ENCODE results near the gene HOXA9. TPM values are rescaled to one million over a fixed set of nuclear protein-coding genes. Genes with fewer than 3 reads are reported as not detected.

HOXA9 gene
- total RNA-seq, 2 donors from 2014 or later = 2.4 TPM; not detected in 1

DNA sequence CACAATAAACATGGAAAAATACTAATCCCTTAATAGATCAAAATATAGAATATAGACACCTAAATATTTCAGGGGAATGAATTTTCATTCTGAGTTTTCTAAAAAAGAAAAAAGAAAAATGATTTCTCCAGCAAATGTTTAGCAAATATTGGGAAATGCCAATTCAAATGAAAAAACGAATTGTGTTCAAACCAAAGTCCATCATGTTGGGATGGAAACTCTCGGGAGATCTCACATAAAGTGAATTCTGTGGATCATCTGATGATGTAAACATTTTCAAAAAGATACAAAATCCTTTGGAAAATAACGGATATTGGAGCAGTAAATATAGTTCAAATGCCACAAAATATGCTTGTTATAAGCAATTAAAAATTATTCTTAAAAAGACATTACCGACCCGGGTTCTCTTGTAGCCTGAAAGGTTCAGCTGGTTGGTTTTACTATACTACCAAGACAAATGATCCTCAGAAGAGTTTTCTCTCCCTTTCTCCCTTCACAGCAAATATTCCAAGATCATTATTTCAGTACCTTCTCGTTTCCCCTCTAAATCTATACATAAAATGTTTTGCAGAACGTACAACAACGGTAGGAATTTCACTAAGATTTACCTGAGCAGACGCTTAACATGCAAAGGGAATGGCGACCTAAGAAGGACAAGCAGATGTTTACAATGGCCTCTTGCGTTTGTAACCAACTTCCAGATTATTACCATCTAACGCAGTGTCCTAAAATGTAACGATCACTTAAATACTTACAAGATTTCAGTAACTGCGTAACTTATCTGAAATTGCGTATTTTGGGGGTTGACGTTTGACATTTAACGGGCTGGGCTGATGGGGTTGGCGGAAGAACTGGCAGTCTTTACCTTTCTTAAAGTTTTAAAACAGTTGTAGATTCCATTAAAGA is 32.1 kb upstream of the HOXA9 start:
- DNase-seq (ENCODE audit: low spot score) = no peak
- Mint-ChIP-seq H3K27me3 (peaks cover 62 to 67% of the 10 kb centered on the region in 2 donors), H3K4me1 (ENCODE audit: low read depth in 2 of 2) (peaks cover 20 to 28% of the 10 kb centered on the region in 2 donors), H3K36me3 (no peaks in the 10 kb centered on the region), H3K27ac (no peak overlapping the region), H3K9me3 (no peaks in the 10 kb centered on the region), H3K4me3 (no peak overlapping the region)
- ATAC-seq = no peak

- Mint-ChIP-seq H3K4me1 (ENCODE audit: low read depth in 2 of 2) (peaks cover 13 to 17% of the 10 kb centered on the region in 2 donors), H3K4me3 (no peak overlapping the region)
Measured at GRCh38 chr7:27196287-27196767, 31.0 kb upstream of the HOXA9 start.

DNA sequence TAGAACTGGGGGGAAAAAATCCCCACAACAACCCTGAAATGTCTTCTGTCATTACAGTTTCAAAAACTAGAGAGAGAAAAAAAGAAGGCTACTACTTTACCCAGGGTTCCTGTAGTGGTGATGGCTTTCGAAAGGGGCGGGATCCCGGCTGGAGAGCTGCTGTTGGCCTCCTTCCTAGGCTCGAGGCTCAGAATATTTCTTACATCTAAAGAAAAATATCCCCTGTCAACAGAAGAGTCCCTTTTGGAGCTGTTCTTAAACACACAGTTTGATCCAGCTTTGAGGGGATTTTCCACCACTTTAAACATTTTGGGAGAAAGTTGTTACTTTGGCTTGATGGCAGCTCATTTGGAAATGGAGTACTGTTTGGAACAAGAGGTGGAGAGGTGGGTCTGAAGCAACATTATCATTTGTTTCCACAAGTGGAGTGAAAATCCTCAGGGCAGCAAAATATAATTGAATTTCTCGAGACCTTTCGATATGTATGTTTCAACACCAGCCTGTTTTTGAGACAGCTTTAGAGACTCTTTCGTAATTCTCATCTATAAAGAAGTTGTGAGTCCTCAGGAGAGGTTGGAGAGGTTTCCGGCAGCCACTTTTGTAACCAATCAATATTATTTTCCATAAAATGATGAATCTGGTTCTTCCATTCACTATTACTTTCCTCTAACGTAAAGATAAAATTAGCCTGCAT is 29.5 kb upstream of the HOXA9 start:
- DNase-seq (ENCODE audit: low spot score) (no peak), ATAC-seq (no peak)
- Mint-ChIP-seq H3K27me3 (peaks cover 56 to 66% of the 10 kb centered on the region in 2 donors), H3K9me3 (no peaks in the 10 kb centered on the region), H3K4me1 (ENCODE audit: low read depth in 2 of 2) (peaks cover 6 to 8% of the 10 kb centered on the region in 2 donors), H3K27ac (no peak overlapping the region), H3K4me3 (no peak overlapping the region), H3K36me3 (no peaks in the 10 kb centered on the region)

More at GRCh38 chr7:27196287-27196767, 31.0 kb upstream of the HOXA9 start:
- DNase-seq (ENCODE audit: low spot score) (no peak), ATAC-seq (no peak)
- Mint-ChIP-seq H3K36me3 (no peaks in the 10 kb centered on the region), H3K9me3 (no peaks in the 10 kb centered on the region), H3K27ac (no peak overlapping the region), H3K27me3 (peaks cover 57 to 61% of the 10 kb centered on the region in 2 donors)

DNA sequence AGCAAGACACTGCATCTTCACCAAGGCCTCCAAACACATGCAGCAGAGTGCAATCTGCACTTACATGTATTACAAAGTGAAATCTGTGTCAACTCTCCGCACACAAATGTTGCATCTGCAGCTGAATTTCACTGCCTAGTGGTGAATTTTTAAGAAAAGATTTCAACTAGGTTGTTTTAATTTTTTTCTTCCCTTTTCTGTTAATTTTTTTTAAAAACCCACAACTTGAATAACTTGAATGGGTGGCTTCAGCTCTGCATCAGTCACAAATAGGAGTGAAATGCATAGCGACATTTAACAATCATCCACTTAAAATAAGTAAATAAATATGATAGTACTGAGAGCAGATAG is 28.6 kb upstream of the HOXA9 start:
- DNase-seq (ENCODE audit: low spot score) (no peak), ATAC-seq (no peak)
- Mint-ChIP-seq H3K36me3 (no peaks in the 10 kb centered on the region), H3K4me1 (ENCODE audit: low read depth in 2 of 2) (peaks cover 8 to 15% of the 10 kb centered on the region in 2 donors), H3K27ac (no peak overlapping the region), H3K4me3 (peak overlapping the region; percentile 65), H3K27me3 (peaks cover 59 to 74% of the 10 kb centered on the region in 2 donors), H3K9me3 (no peaks in the 10 kb centered on the region)

- no peak overlapping the region for H3K27ac Mint-ChIP-seq
- ATAC-seq (no peak), DNase-seq (ENCODE audit: low spot score) (no peak)
- H3K4me1 Mint-ChIP-seq (ENCODE audit: low read depth in 2 of 2) = peaks cover 13 to 15% of the 10 kb centered on the region in 2 donors
- H3K36me3 Mint-ChIP-seq = no peaks in the 10 kb centered on the region
- H3K27me3 Mint-ChIP-seq = peaks cover 59 to 74% of the 10 kb centered on the region in 2 donors
- H3K9me3 Mint-ChIP-seq = no peaks in the 10 kb centered on the region
- H3K4me3 Mint-ChIP-seq = peak overlapping the region; percentile 65
Measured at GRCh38 chr7:27193335-27194001, 28.1 kb upstream of the HOXA9 start.

DNA sequence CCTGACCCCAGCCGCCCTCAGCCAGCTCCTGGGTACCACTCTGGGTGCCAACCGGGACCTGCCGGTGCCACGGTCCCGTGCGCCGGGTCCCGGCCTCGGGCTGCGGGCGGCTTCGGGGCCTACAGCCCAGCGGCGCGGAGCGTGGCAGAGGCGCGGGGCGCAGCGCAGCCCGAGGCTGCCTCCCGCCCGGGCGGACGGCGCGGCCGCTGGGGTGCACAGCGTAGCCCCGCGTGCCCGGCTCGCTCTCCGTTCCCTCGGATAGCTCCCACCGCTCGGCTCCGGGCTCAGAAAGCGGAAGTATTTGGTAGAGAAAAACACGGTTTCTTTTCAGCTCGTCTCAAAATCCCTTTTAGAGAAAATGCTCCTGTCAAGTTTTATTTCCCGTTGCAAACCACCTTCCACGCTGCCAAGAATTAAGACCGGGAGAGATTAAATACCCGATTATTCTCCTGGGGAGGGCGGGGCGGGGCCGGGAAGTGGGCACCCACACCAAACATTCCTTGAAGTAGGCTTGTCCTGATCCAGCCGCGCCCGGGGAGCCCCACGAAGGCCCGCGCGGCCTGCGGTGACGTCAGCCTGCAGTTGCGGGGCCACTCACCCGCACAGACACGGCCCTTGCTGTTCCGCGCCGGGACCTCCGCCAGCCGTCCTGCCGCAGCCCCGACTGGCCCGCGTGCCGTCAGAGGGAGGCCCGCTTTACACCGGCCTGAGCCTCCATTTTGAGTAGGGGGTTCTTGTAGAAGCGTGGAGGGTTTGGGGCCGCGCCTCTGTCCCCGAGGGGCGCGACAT is 27.4 kb upstream of the HOXA9 start:
- H3K4me1 Mint-ChIP-seq (ENCODE audit: low read depth in 2 of 2) = peaks cover 14 to 18% of the 10 kb centered on the region in 2 donors
- peaks cover 60 to 74% of the 10 kb centered on the region in 2 donors for H3K27me3 Mint-ChIP-seq
- H3K27ac Mint-ChIP-seq = no peak overlapping the region
- no peaks in the 10 kb centered on the region for H3K9me3 Mint-ChIP-seq
- peak overlapping the region; percentile 71 for H3K4me3 Mint-ChIP-seq
- no peak for DNase-seq (ENCODE audit: low spot score)
- H3K36me3 Mint-ChIP-seq = no peaks in the 10 kb centered on the region
- peak; percentile 66 to 71 for ATAC-seq

- H3K36me3 Mint-ChIP-seq = no peaks in the 10 kb centered on the region
- ATAC-seq (peak; percentile 17 to 21), DNase-seq (ENCODE audit: low spot score) (no peak)
- peaks cover 17 to 23% of the 10 kb centered on the region in 2 donors for H3K4me1 Mint-ChIP-seq (ENCODE audit: low read depth in 2 of 2)
- H3K27ac Mint-ChIP-seq = no peak overlapping the region
- peaks cover 60 to 75% of the 10 kb centered on the region in 2 donors for H3K27me3 Mint-ChIP-seq
- H3K9me3 Mint-ChIP-seq = no peaks in the 10 kb centered on the region
- H3K4me3 Mint-ChIP-seq = peak overlapping the region; percentile 54
Measured at GRCh38 chr7:27191833-27192545, 26.7 kb upstream of the HOXA9 start.

- Mint-ChIP-seq H3K27me3 (peaks cover 61 to 82% of the 10 kb centered on the region in 2 donors), H3K27ac (no peak overlapping the region), H3K4me3 (no peak overlapping the region), H3K36me3 (no peaks in the 10 kb centered on the region), H3K9me3 (no peaks in the 10 kb centered on the region), H3K4me1 (ENCODE audit: low read depth in 2 of 2) (peaks cover 20 to 26% of the 10 kb centered on the region in 2 donors)
- ATAC-seq = no peak
- DNase-seq (ENCODE audit: low spot score) = no peak
Measured at GRCh38 chr7:27191161-27191731, 25.9 kb upstream of the HOXA9 start.

DNA sequence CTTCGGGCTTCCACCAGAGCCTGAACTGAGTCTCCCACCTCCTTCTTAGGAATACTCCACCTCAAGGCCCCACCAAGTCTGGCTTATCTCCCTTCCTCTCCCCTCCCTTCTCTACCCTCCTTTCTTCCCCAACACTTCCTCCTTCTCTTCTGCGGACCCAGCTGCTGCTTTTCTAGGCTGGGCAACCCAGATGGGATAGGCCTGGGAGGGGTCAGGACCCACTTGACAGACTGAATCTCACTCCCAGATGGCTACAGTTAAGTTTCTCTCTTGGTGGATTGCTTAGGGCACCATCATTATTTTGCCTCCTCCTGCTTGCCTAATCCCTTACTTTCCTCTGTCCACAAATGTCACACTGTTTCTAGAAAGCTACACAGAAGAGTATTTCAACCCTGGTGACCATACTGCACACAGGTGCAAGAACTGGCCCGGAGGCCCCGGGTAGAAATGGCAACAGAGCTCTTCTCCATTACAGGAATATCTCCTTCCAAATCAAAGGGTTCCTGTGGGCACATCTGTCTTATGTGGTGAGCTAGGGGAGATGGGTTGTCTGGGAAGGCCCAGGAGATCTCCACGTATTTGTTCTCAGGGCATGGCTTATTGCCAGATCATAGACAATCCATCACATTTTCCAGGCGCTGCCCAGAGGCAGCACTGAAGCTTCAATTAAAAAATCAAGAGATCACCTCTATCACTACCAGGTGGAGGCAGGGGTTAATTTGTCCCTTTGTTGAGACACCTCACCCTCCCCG is 24.8 kb upstream of the HOXA9 start:
- DNase-seq (ENCODE audit: low spot score) = no peak
- peaks cover 62 to 85% of the 10 kb centered on the region in 2 donors for H3K27me3 Mint-ChIP-seq
- H3K9me3 Mint-ChIP-seq = no peaks in the 10 kb centered on the region
- peaks cover 27 to 32% of the 10 kb centered on the region in 2 donors for H3K4me1 Mint-ChIP-seq (ENCODE audit: low read depth in 2 of 2)
- peak overlapping the region; percentile 18 for H3K4me3 Mint-ChIP-seq
- no peak overlapping the region for H3K27ac Mint-ChIP-seq
- no peak for ATAC-seq
- no peaks in the 10 kb centered on the region for H3K36me3 Mint-ChIP-seq

GRCh38 chr7:27189295-27189996 is 24.1 kb upstream of the HOXA9 start:
- Mint-ChIP-seq H3K27me3 (peaks cover 61 to 85% of the 10 kb centered on the region in 2 donors), H3K27ac (no peak overlapping the region), H3K4me3 (peak overlapping the region; percentile 92), H3K9me3 (no peaks in the 10 kb centered on the region), H3K4me1 (ENCODE audit: low read depth in 2 of 2) (peaks cover 34 to 38% of the 10 kb centered on the region in 2 donors), H3K36me3 (no peaks in the 10 kb centered on the region)
- ATAC-seq (no peak), DNase-seq (ENCODE audit: low spot score) (no peak)

All from natural killer cell treated with Interleukin-12 subunit alpha and Interleukin-12 subunit beta and Interleukin-15 and Interleukin-18, amount 100 ng/mL, for 72 hours (primary cell).